Gastrocnemius medialis (tissue), 4 donors: ENCODE results near the gene PDGFD. TPM values are rescaled to one million over a fixed set of nuclear protein-coding genes. Genes with fewer than 3 reads are reported as not detected.

Experiments
- ATAC-seq, 2 donors: fragments of 150-250 bp; one replicate each; pipeline ENCODE4 v1.9.1; 2016
- DNase-seq, 2 donors: peaks; one replicate each; pipeline ENCODE4 v3.0.0-alpha.2; 2019
- H3K27ac ChIP-seq, 4 donors: fragments of 200-600 bp; sonication (generic); 1 replicate in 1 of 4; 2 replicates in 3 of 4; pipeline ENCODE4 v1.5.1; 2016 to 2018; ENCODE audit warnings: mild to moderate bottlenecking in 2 of 4, moderate library complexity in 1 of 4
- H3K27me3 ChIP-seq, 3 donors: fragments of 200-600 bp; sonication (generic) in 2 of 3; 1 replicate in 1 of 3; 2 replicates in 2 of 3; pipeline versions ENCODE4 v1.5.1 to v1.6.0; 2016 to 2019; ENCODE audit warnings: mild to moderate bottlenecking in 1 of 3, moderate library complexity in 1 of 3
- H3K36me3 ChIP-seq, 2 donors: fragments of 200-600 bp; sonication (generic) in 1 of 2; one replicate each; pipeline ENCODE4 v1.5.1; 2017 to 2018
- H3K4me1 ChIP-seq, 2 donors: fragments of 200-600 bp; sonication (generic) in 1 of 2; one replicate each; pipeline ENCODE4 v1.5.1; 2016 to 2017; ENCODE audit warnings: mild to moderate bottlenecking in 2 of 2
- H3K4me3 ChIP-seq, 4 donors: fragments of 200-600 bp; sonication (generic) in 3 of 4; 1 replicate in 1 of 4; 2 replicates in 3 of 4; pipeline ENCODE4 v1.5.1; 2016 to 2019; ENCODE audit warnings: mild to moderate bottlenecking in 2 of 4
- H3K9me3 ChIP-seq, 3 donors: fragments of 200-600 bp; sonication (generic) in 2 of 3; 1 replicate in 1 of 3; 2 replicates in 2 of 3; pipeline ENCODE4 v1.5.1; 2016 to 2019
- CTCF ChIP-seq, 5 experiments: fragments of 450-650 bp in 3 of 5; fragments of 200-600 bp in 2 of 5; sonication (generic) in 2 of 5; IDR thresholded peaks in 4 of 5; conservative IDR thresholded peaks in 1 of 5; 1 replicate in 4 of 5; 2 replicates in 1 of 5; pipeline ENCODE4 v1.5.1; 2016 to 2019; ENCODE audit warnings: antibody characterized with exemption in 5 of 5, mild to moderate bottlenecking in 3 of 5, moderate library complexity in 3 of 5
- POLR2A ChIP-seq, 2 donors: fragments of 450-650 bp; IDR thresholded peaks; one replicate each; pipeline ENCODE4 v1.6.1; 2017; ENCODE audit warnings: antibody characterized with exemption in 2 of 2, mild to moderate bottlenecking in 2 of 2, moderate library complexity in 2 of 2
- in situ Hi-C, 4 donors: fragments of 200-750 bp; cut with MboI; loops; one replicate each; pipeline versions ENCODE4 v1.15.0 to v1.8.0; 2017; ENCODE audit warnings: low sequenced_read_pairs in 4 of 4
- intact Hi-C: fragments of 100-400 bp; cut with DNase I; formaldehyde crosslinking; loops from one replicate; pipeline ENCODE4 v1.15.1; 2023; ENCODE audit warnings: low total_unique reads
- total RNA-seq, 4 donors: library from RNA; depleted of rRNA; stranded (reverse); fragments of >200 nt; gene quantifications; one replicate each; pipeline versions ENCODE4 v1.1.0 to v1.2.3, GENCODE V29; 2016

Gene PDGFD
- total RNA-seq, 4 donors from 2014 or later: 2.2 to 4.0 (median 2.9) TPM

GRCh38 chr11:104095791-104096190, 68.2 kb downstream of the PDGFD start:
- no peak overlapping the region for H3K4me3 ChIP-seq
- no peaks in the 10 kb centered on the region for H3K36me3 ChIP-seq
- no peaks in the 10 kb centered on the region for H3K4me1 ChIP-seq
- ATAC-seq (no peak), DNase-seq (no peak)
- no peaks in the 10 kb centered on the region for H3K9me3 ChIP-seq
- H3K27ac ChIP-seq: no peak overlapping the region
- H3K27me3 ChIP-seq: no peaks in the 10 kb centered on the region
- intact Hi-C loops: no loop called here
- in situ Hi-C loops: no loop called here
- TF ChIP-seq CTCF (IDR thresholded peaks at IDR 0.05 in 4 of 5, conservative IDR thresholded peaks at IDR 0.05 in 1 of 5): no peak
- no peak for TF ChIP-seq POLR2A (IDR thresholded peaks at IDR 0.05)

- H3K4me1 ChIP-seq: no peaks in the 10 kb centered on the region
- no peak for TF ChIP-seq CTCF (IDR thresholded peaks at IDR 0.05 in 4 of 5, conservative IDR thresholded peaks at IDR 0.05 in 1 of 5)
- no peak for TF ChIP-seq POLR2A (IDR thresholded peaks at IDR 0.05)
- no peak overlapping the region for H3K4me3 ChIP-seq
- no peaks in the 10 kb centered on the region for H3K27me3 ChIP-seq
- ATAC-seq (no peak), DNase-seq (no peak)
- no peak overlapping the region for H3K27ac ChIP-seq
- H3K9me3 ChIP-seq: no peaks in the 10 kb centered on the region
- in situ Hi-C loops (no loop called here), intact Hi-C loops (no loop called here)
- H3K36me3 ChIP-seq: no peaks in the 10 kb centered on the region
Observed at GRCh38 chr11:104094576-104094975, 69.4 kb downstream of the PDGFD start.

GRCh38 chr11:104093426-104094280, 70.3 kb downstream of the PDGFD start:
- DNase-seq (no peak), ATAC-seq (no peak)
- TF ChIP-seq POLR2A (IDR thresholded peaks at IDR 0.05): no peak
- no peak for TF ChIP-seq CTCF (IDR thresholded peaks at IDR 0.05 in 4 of 5, conservative IDR thresholded peaks at IDR 0.05 in 1 of 5)
- Histone ChIP-seq H3K4me1 (no peaks in the 10 kb centered on the region), H3K36me3 (no peaks in the 10 kb centered on the region), H3K4me3 (no peak overlapping the region), H3K9me3 (no peaks in the 10 kb centered on the region), H3K27me3 (no peaks in the 10 kb centered on the region), H3K27ac (no peak overlapping the region)
- intact Hi-C loops: no loop called here
- in situ Hi-C loops: no loop called here

GRCh38 chr11:104092744-104093143, 71.2 kb downstream of the PDGFD start:
- Histone ChIP-seq H3K4me1 (no peaks in the 10 kb centered on the region), H3K36me3 (no peaks in the 10 kb centered on the region), H3K27me3 (no peaks in the 10 kb centered on the region), H3K27ac (no peak overlapping the region), H3K4me3 (no peak overlapping the region), H3K9me3 (no peaks in the 10 kb centered on the region)
- intact Hi-C loops (no loop called here), in situ Hi-C loops (no loop called here)
- ATAC-seq: no peak
- no peak for TF ChIP-seq POLR2A (IDR thresholded peaks at IDR 0.05)
- no peak for TF ChIP-seq CTCF (IDR thresholded peaks at IDR 0.05 in 4 of 5, conservative IDR thresholded peaks at IDR 0.05 in 1 of 5)
- no peak for DNase-seq
